Esophagus muscularis mucosa (tissue), 4 donors: ENCODE data around the gene CLCNKB.

Experiments
- CTCF ChIP-seq, 3 experiments: fragments of 200-600 bp in 2 of 3; fragments of 450-650 bp in 1 of 3; sonication (generic) in 2 of 3; IDR thresholded peaks; one replicate each; pipeline ENCODE4 v1.5.1; 2017 to 2019; ENCODE audit warnings: antibody characterized with exemption in 3 of 3, mild to moderate bottlenecking in 2 of 3, moderate library complexity in 1 of 3
- EP300 ChIP-seq: sonication (generic); formaldehyde crosslinking; IDR thresholded peaks from one replicate; pipeline ENCODE4 v1.6.1; 2017; ENCODE audit warnings: antibody characterized with exemption
- POLR2A ChIP-seq: fragments of 450-650 bp; IDR thresholded peaks from one replicate; pipeline ENCODE4 v1.6.1; 2017; ENCODE audit warnings: antibody characterized with exemption, moderate library complexity, mild to moderate bottlenecking, low read depth
- POLR2AphosphoS5 ChIP-seq, 2 donors: sonication (generic); formaldehyde crosslinking; IDR thresholded peaks; one replicate each; pipeline ENCODE4 v1.6.1; 2017; ENCODE audit warnings: antibody characterized with exemption in 2 of 2

DNA sequence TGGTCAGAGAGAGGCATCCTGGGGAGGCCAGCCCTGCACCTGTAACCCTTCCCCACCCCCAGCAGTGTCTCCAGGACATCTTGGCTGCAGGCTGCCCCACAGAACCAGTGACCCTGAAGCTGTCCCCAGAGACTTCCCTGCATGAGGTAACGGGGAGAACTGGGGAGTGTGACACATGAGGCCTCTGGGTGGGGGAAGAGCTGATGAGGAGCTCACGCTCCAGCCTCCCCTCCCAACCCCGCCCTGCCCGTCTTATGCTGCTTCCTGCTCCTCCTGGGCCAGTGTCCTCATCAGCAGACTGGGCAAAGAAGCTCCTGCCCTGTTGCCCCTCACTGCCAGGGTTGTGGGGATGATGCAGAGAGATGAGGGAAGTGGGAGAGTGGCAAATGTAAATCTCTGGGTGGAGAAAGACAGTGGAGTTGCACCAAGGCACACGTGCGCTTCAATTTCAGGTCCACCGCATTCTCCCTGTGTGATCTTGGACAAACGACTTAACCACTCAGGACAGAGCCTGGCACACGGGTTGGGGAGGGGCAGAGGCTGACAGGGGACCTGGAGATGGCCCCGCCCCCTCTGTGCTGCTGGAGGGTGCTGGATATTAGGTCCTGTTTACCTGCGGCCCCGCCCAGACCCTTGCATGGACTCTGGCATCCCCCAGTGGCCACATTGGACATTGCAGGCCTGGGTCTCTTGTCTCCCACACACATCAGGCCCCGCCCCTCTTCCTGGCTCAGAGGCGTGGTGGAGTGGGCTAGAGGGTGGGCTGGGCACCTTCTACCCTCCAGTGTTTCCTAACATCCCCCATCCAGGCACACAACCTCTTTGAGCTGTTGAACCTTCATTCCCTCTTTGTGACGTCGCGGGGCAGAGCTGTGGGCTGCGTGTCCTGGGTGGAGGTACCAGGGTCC is 12.3 kb downstream of the CLCNKB start:
- TF ChIP-seq POLR2A (no peak), CTCF (IDR thresholded peaks at IDR 0.05) (peak; percentile 85 to 98 (median 92)), POLR2AphosphoS5 (IDR thresholded peaks at IDR 0.05) (no peak), EP300 (no peak)
